ELF-1 (cell line): Measurements from ENCODE around the gene OR52A5.

Source experiments
- DNase-seq: peaks from one replicate; pipeline ENCODE4 v3.0.0-alpha.2; 2016; ENCODE audit warnings: low read depth, low spot score

Gene OR52A5

GRCh38 chr11:5117588-5117987 lies 20.6 kb downstream of the OR52A5 start:
- DNase-seq, result no peak

- DNase-seq, result no peak
Observed at GRCh38 chr11:5115339-5115738, 22.8 kb downstream of the OR52A5 start.

DNA sequence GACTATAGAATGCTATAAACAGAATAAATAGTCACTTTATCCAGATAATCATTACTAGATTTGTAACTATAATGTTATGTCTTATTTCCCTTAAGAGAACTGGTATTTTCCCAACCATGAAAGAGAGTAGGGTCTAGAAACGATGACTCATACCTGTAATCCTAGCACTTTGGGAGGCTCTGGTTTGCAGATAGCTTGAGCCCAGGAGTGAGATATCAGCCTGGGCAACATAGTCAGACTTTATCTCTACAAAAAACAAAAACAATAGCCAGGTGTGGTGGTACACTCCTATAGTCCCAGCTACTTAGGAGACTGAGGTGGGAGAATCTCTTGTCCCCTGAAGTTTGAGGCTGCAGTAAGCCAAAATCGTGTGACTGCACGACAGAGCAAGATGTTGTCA lies 30.9 kb downstream of the OR52A5 start:
- no peak for DNase-seq

DNA sequence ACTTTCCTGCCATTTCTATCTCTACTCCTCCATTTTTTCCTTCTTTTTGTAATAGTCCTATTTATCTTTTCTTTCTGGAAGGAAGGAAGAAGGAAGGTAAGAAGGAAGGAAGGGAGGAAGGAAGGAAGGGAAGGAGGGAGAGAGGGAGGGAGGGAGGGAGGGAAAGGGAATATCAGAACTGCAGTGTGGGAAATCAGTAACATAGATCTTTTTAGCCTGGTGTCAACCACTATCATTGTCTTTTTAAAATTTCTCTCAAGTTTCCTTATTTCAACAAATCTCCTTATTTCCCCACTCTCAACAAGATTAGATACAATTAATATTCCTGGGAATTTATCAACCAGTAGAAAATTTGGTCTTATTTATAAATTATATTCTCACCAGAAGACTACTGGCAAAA lies 35.1 kb downstream of the OR52A5 start:
- no peak for DNase-seq

GRCh38 chr11:5102246-5102645 lies 35.9 kb downstream of the OR52A5 start:
- no peak for DNase-seq

GRCh38 chr11:5096011-5096410 lies 42.1 kb downstream of the OR52A5 start:
- DNase-seq, result no peak

GRCh38 chr11:5092821-5093585 lies 45.2 kb downstream of the OR52A5 start:
- DNase-seq, result no peak

- DNase-seq, result no peak
Observed at GRCh38 chr11:5090668-5091067, 47.5 kb downstream of the OR52A5 start.

DNA sequence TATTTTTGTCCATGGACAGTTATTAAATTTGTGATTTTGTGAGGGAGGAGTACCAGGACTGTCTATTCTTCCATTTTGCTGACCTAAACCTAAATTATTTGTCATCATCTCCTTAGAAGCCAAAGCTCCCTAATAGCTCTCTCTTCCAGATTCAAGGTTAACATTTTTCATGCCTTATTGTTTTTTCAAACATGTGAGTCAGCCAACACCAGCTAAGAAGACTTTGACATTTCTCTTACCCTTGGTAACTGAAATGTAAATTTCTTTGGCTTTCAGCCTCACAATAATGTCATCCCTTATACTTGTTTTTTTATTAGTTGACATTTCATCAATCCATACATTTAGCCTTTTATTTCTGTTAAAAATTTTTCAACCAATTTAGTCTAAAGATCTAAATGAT lies 49.6 kb downstream of the OR52A5 start:
- DNase-seq, result no peak

DNA sequence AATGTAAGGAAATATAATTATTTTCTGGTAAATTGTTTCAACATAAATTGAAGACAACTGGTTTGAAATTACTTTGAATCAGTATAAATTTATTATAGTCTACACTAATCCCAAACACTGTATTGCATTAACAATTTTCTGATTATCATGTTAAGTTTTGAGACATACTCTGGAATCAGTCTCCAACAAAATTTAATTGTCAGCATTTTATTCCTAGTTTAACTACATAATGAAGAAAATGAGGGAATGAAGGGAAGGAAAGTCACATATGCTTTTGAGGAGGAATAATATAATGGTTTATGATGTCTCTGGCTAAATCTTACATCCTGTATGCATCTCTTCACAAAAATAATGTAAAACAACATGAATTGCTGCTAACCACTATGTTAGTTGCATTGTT lies 54.6 kb downstream of the OR52A5 start:
- DNase-seq, result no peak

- no peak for DNase-seq
Observed at GRCh38 chr11:5081405-5081804, 56.8 kb downstream of the OR52A5 start.
